ENCODE results near the gene SDCCAG8.

- TF ChIP-seq SMC3 (IDR thresholded peaks at IDR 0.05) (no peak), CTCF (IDR thresholded peaks at IDR 0.05) (no peak), FOSL2 (IDR thresholded peaks at IDR 0.05) (no peak), FOSL2 (CRISPR knock-in tag; IDR thresholded peaks at IDR 0.05) (no peak), POLR2A (IDR thresholded peaks at IDR 0.05; ENCODE audit: low read length) (no peak), JUNB (IDR thresholded peaks at IDR 0.05) (no peak), RFX5 (IDR thresholded peaks at IDR 0.05) (no peak), JUN (IDR thresholded peaks at IDR 0.05) (no peak), ZC3H11A (IDR thresholded peaks at IDR 0.05) (no peak), ESRRA (IDR thresholded peaks at IDR 0.05; ENCODE audit: borderline replicate concordance, low read length) (no peak), CHD2 (IDR thresholded peaks at IDR 0.05; ENCODE audit: low read length, partially characterized antibody) (no peak), RARB (CRISPR knock-in tag; IDR thresholded peaks at IDR 0.05) (no peak)
Observed at GRCh38 chr1:243494741-243495431, 239.0 kb downstream of the SDCCAG8 start.

Measured in A549 (cell line).